OCI-LY3 (cell line): ENCODE data around the gene DMRT1.
A peak's percentile ranks its signal among the peaks of the same experiment; 100 is the strongest.

Experiments used
- H2AFZ ChIP-seq: fragments of 200-600, 300-600 bp; shearing (Covaris generic); 2 replicates; pipeline ENCODE4 v1.6.0; 2014; ENCODE audit warnings: antibody characterized with exemption, low read depth, low read length
- H3K27ac ChIP-seq: fragments of 200-600, 300-600 bp; sonication (generic); 2 replicates; pipeline ENCODE4 v1.5.1; 2014; ENCODE audit warnings: mild to moderate bottlenecking, low read length, moderate library complexity, mixed read lengths
- H3K27me3 ChIP-seq: fragments of 200-600, 300-600 bp; sonication (generic); 2 replicates; pipeline ENCODE4 v1.6.1; 2014; ENCODE audit warnings: low read depth, low read length, mixed read lengths
- H3K36me3 ChIP-seq: fragments of 200-600, 300-600 bp; sonication (generic); replicated peaks from 2 replicates; pipeline ENCODE3; 2014; ENCODE audit warnings: low read depth, low read length, mixed read lengths
- H3K4me1 ChIP-seq: fragments of 300-600, 200-600 bp; sonication (generic); 2 replicates; pipeline ENCODE4 v1.6.1; 2014; ENCODE audit warnings: low read length, mixed read lengths
- H3K4me2 ChIP-seq: fragments of 200-600, 300-600 bp; sonication (generic); 2 replicates; pipeline ENCODE4 v1.6.1; 2014; ENCODE audit warnings: low read length, mixed read lengths
- H3K4me3 ChIP-seq: fragments of 300-600, 200-600 bp; sonication (generic); 2 replicates; pipeline ENCODE4 v1.5.1; 2014; ENCODE audit warnings: antibody characterized with exemption, mild to moderate bottlenecking, low read length, moderate library complexity
- H3K79me2 ChIP-seq: fragments of 300-600, 200-600 bp; shearing (Covaris generic); 2 replicates; pipeline ENCODE4 v1.6.1; 2014; ENCODE audit warnings: mild to moderate bottlenecking, low read length, mixed read lengths
- H3K9ac ChIP-seq: fragments of 300-600, 200-600 bp; shearing (Covaris generic); 2 replicates; pipeline ENCODE4 v1.6.0; 2014; ENCODE audit warnings: mild to moderate bottlenecking, low read length, moderate library complexity
- H3K9me3 ChIP-seq: fragments of 200-600, 300-600 bp; shearing (Covaris generic); 2 replicates; pipeline ENCODE4 v1.6.1; 2014; ENCODE audit warnings: low read length, mixed read lengths; ENCODE audit not compliant: insufficient read depth
- H4K20me1 ChIP-seq: fragments of 200-600, 300-600 bp; sonication (generic); 2 replicates; pipeline ENCODE4 v1.6.1; 2016; ENCODE audit warnings: low read length, mixed read lengths; ENCODE audit not compliant: insufficient read depth
- CTCF ChIP-seq: fragments of 200-600, 300-600 bp; sonication (generic); IDR thresholded peaks from 2 replicates; pipeline ENCODE4 v1.5.1; 2014; ENCODE audit warnings: antibody characterized with exemption, low read length, low read depth
- EZH2phosphoT487 ChIP-seq: fragments of 200-600 bp; shearing (Covaris generic); IDR thresholded peaks from 2 replicates; pipeline ENCODE4 v1.6.1; 2018; ENCODE audit warnings: antibody characterized with exemption, mixed run types, low read depth

The DMRT1 gene

GRCh38 chr9:847505-847904 is 6.0 kb downstream of the DMRT1 start:
- H4K20me1 ChIP-seq, result no peaks in the 10 kb centered on the region
- H3K27ac ChIP-seq, result peak overlapping the region; percentile 54
- peak overlapping the region; percentile 63 for H3K4me2 ChIP-seq
- H3K4me3 ChIP-seq, result peak overlapping the region; percentile 34
- peaks cover 33% of the 10 kb centered on the region for H3K4me1 ChIP-seq
- TF ChIP-seq EZH2phosphoT487 (no peak), CTCF (no peak)
- no peaks in the 10 kb centered on the region for H3K79me2 ChIP-seq
- peak overlapping the region; percentile 5; the same call in 1 of the 2 replicates for H3K9ac ChIP-seq
- H2AFZ ChIP-seq, result no peak overlapping the region
- no peaks in the 10 kb centered on the region for H3K9me3 ChIP-seq
- no peaks in the 10 kb centered on the region for H3K36me3 ChIP-seq
- H3K27me3 ChIP-seq, result no peaks in the 10 kb centered on the region

GRCh38 chr9:849431-849830 is 7.9 kb downstream of the DMRT1 start:
- peaks cover 40% of the 10 kb centered on the region for H3K4me1 ChIP-seq
- H3K9me3 ChIP-seq, result no peaks in the 10 kb centered on the region
- no peaks in the 10 kb centered on the region for H3K36me3 ChIP-seq
- H4K20me1 ChIP-seq, result no peaks in the 10 kb centered on the region
- H3K27ac ChIP-seq, result no peak overlapping the region
- H3K27me3 ChIP-seq, result no peaks in the 10 kb centered on the region
- H2AFZ ChIP-seq, result no peak overlapping the region
- H3K9ac ChIP-seq, result no peak overlapping the region
- no peak overlapping the region for H3K4me2 ChIP-seq
- TF ChIP-seq CTCF, result no peak
- no peak for TF ChIP-seq EZH2phosphoT487
- no peak overlapping the region for H3K4me3 ChIP-seq
- no peaks in the 10 kb centered on the region for H3K79me2 ChIP-seq

- Histone ChIP-seq H3K79me2 (no peaks in the 10 kb centered on the region), H3K4me3 (peak overlapping the region; percentile 54)
These were observed 11.0 kb downstream of the DMRT1 start for GRCh38 chr9:852539-852938.

GRCh38 chr9:859251-859650 is 17.8 kb downstream of the DMRT1 start:
- no peaks in the 10 kb centered on the region for H4K20me1 ChIP-seq
- H3K27ac ChIP-seq, result no peak overlapping the region
- peak overlapping the region; percentile 7; the same call in 1 of the 2 replicates for H3K9ac ChIP-seq
- no peaks in the 10 kb centered on the region for H3K36me3 ChIP-seq
- no peaks in the 10 kb centered on the region for H3K79me2 ChIP-seq
- H3K4me3 ChIP-seq, result peak overlapping the region; percentile 68
- H3K4me2 ChIP-seq, result peak overlapping the region; percentile 80
- peak overlapping the region; percentile 37; the same call in 1 of the 2 replicates for H2AFZ ChIP-seq
- peak; percentile 16; the same call in 1 of the 2 replicates for TF ChIP-seq CTCF
- no peak for TF ChIP-seq EZH2phosphoT487
- peaks cover 8% of the 10 kb centered on the region for H3K27me3 ChIP-seq
- H3K4me1 ChIP-seq, result peaks cover 12% of the 10 kb centered on the region
- H3K9me3 ChIP-seq, result no peaks in the 10 kb centered on the region

More at GRCh38 chr9:852539-852938, 11.0 kb downstream of the DMRT1 start:
- H3K4me1 ChIP-seq, result peaks cover 29% of the 10 kb centered on the region
- no peaks in the 10 kb centered on the region for H3K27me3 ChIP-seq
- peak overlapping the region; percentile 39 for H2AFZ ChIP-seq
- H4K20me1 ChIP-seq, result no peaks in the 10 kb centered on the region
- H3K36me3 ChIP-seq, result no peaks in the 10 kb centered on the region
- TF ChIP-seq CTCF (no peak), EZH2phosphoT487 (no peak)
- peak overlapping the region; percentile 37; the same call in 1 of the 2 replicates for H3K9ac ChIP-seq
- H3K27ac ChIP-seq, result peak overlapping the region; percentile 69
- H3K9me3 ChIP-seq, result no peaks in the 10 kb centered on the region
- H3K4me2 ChIP-seq, result peak overlapping the region; percentile 79
